HepG2 (cell line): ENCODE results near the gene APOBEC3H. TPM values are rescaled to one million over a fixed set of nuclear protein-coding genes. Genes with fewer than 3 reads are reported as not detected.

Experiments used
- ATAC-seq: fragments of 200-7000 bp; cut with Tn5 transposase; 3 replicates; pipeline ENCODE4 v1.9.1; 2020; ENCODE audit warnings: mild to moderate bottlenecking, moderate library complexity
- BruUV-seq: library from RNA; stranded (reverse); fragments of 400-500 nt; replicated peaks from 2 replicates; lab custom pipeline; 2021; lab: Mats Ljungman, UMichigan
- CTCF ChIA-PET: fragments of 300-600 bp; formaldehyde crosslinking; extraction: SDS; loops from one replicate; lab custom pipeline; 2021; ENCODE audit warnings: low total read pairs, inconsistent platforms, low intra/inter-chr PET ratio; lab: Yijun Ruan, JAX
- POLR2A ChIA-PET: fragments of 350-600 bp; sonication (Branson Sonifier 250); formaldehyde crosslinking; loops from one replicate; lab custom pipeline; 2020; ENCODE audit warnings: antibody characterized with exemption, inconsistent platforms; lab: Yijun Ruan, JAX
- DNase-seq: peaks from one replicate; pipeline ENCODE4 v3.0.0-alpha.2; 2015; ENCODE audit warnings: low spot score
- FAIRE-seq: peaks from 3 replicates; lab custom pipeline; 2011; peaks lifted over from hg19 to GRCh38; lab: Jason Lieb, UNC
- H2AFZ ChIP-seq: one replicate; pipeline ENCODE4 v1.6.1; 2011; ENCODE audit warnings: low read length, inconsistent platforms
- H3K27ac ChIP-seq: fragments of 300-600 bp; 3 replicates; pipeline ENCODE4 v1.8.0; 2011; ENCODE audit warnings: mixed run types, mild to moderate bottlenecking, mixed read lengths, low read length, inconsistent platforms; ENCODE audit not compliant: insufficient read depth; ENCODE audit errors: extremely low read length
- H3K27me3 ChIP-seq, 2 experiments: fragments of 200-600 bp in 1 of 2; 2 replicates in 1 of 2; 3 replicates in 1 of 2; pipeline versions ENCODE4 v1.6.0 to v1.8.0; 2011; ENCODE audit warnings: low read length in 2 of 2, mild to moderate bottlenecking in 2 of 2, moderate library complexity in 2 of 2, inconsistent platforms in 1 of 2; ENCODE audit not compliant: insufficient read depth in 2 of 2, control insufficient read depth in 1 of 2
- H3K36me3 ChIP-seq, 2 experiments: fragments of 200-600 bp in 1 of 2; replicated peaks in 1 of 2; 2 replicates in 1 of 2; 3 replicates in 1 of 2; pipeline versions ENCODE4 v1.5.1 to v1.8.0; 2011; ENCODE audit warnings: low read length in 2 of 2, inconsistent platforms in 1 of 2; ENCODE audit not compliant: insufficient read depth in 2 of 2, control insufficient read depth in 1 of 2
- H3K4me1 ChIP-seq: 2 replicates; pipeline ENCODE4 v1.5.1; 2012; ENCODE audit warnings: low read length, inconsistent platforms; ENCODE audit not compliant: insufficient read depth
- H3K4me2 ChIP-seq: 2 replicates; pipeline ENCODE4 v1.6.0; 2011; ENCODE audit warnings: low read depth, low read length, inconsistent platforms
- H3K4me3 ChIP-seq, 3 experiments: fragments of 200-600 bp in 1 of 3; sonication (generic), shearing (Covaris generic) in 1 of 3; replicated peaks in 1 of 3; 2 replicates each; pipeline ENCODE4 v1.5.1; 2011 to 2016; ENCODE audit warnings: low read length in 3 of 3, inconsistent platforms in 2 of 3, low read depth in 2 of 3, mild to moderate bottlenecking in 2 of 3, control low read depth in 1 of 3, mixed read lengths in 1 of 3; ENCODE audit not compliant: insufficient read depth in 1 of 3
- H3K79me2 ChIP-seq: one replicate; pipeline ENCODE4 v1.6.1; 2011; ENCODE audit warnings: low read length, inconsistent platforms; ENCODE audit not compliant: insufficient read depth
- H3K9ac ChIP-seq: 2 replicates; pipeline ENCODE4 v1.6.0; 2011; ENCODE audit warnings: mild to moderate bottlenecking, low read depth, low read length, inconsistent platforms; ENCODE audit not compliant: insufficient read depth
- H3K9me3 ChIP-seq: 2 replicates; pipeline ENCODE4 v1.5.1; 2012; ENCODE audit warnings: mild to moderate bottlenecking, low read length
- H4K20me1 ChIP-seq: 2 replicates; pipeline ENCODE4 v1.6.0; 2011; ENCODE audit warnings: inconsistent platforms, mild to moderate bottlenecking, low read length, moderate library complexity; ENCODE audit not compliant: insufficient read depth
- AKAP8 ChIP-seq: sonication (generic); formaldehyde crosslinking; IDR thresholded peaks from 2 replicates; pipeline ENCODE4 v1.5.1; 2020; ENCODE audit warnings: mild to moderate bottlenecking, missing genetic modification reagents
- CBX5 ChIP-seq: sonication (generic); formaldehyde crosslinking; IDR thresholded peaks from 2 replicates; pipeline ENCODE4 v1.4.0; 2020; ENCODE audit warnings: missing genetic modification reagents, borderline replicate concordance
- HNRNPUL1 ChIP-seq: fragments of 200-400 bp; formaldehyde crosslinking; IDR thresholded peaks from 2 replicates; pipeline ENCODE4 v1.6.1; 2017; ENCODE audit warnings: low read depth, mild to moderate bottlenecking, low read length, moderate library complexity
- LCORL ChIP-seq, 2 experiments: fragments of 450-650 bp in 1 of 2; sonication (generic) in 1 of 2; formaldehyde crosslinking in 1 of 2; IDR thresholded peaks; 2 replicates each; pipeline versions ENCODE4 v1.5.0 to v1.6.1; 2017 to 2020; ENCODE audit warnings: antibody characterized with exemption in 1 of 2, missing genetic modification reagents in 1 of 2
- MED1 ChIP-seq: sonication (generic); formaldehyde crosslinking; IDR thresholded peaks from 2 replicates; pipeline ENCODE4 v1.4.0; 2020; ENCODE audit warnings: missing genetic modification reagents
- SOX5 ChIP-seq: IDR thresholded peaks from 2 replicates; pipeline ENCODE4 v1.6.1; 2016; ENCODE audit warnings: borderline replicate concordance
- SRSF1 ChIP-seq: fragments of 200-400 bp; formaldehyde crosslinking; optimal IDR thresholded peaks from 2 replicates; pipeline ENCODE3; 2017; ENCODE audit warnings: mild to moderate bottlenecking, low read depth, low read length, moderate library complexity
- TAF15 ChIP-seq: fragments of 200-400 bp; formaldehyde crosslinking; IDR thresholded peaks from one replicate; pipeline ENCODE4 v1.6.1; 2018; ENCODE audit warnings: mild to moderate bottlenecking, low read depth, low read length; ENCODE audit not compliant: poor library complexity, severe bottlenecking
- ZBTB7A ChIP-seq: sonication (generic); formaldehyde crosslinking; IDR thresholded peaks from 2 replicates; pipeline ENCODE4 v1.8.0; 2022; ENCODE audit warnings: mild to moderate bottlenecking, missing genetic modification reagents
- ZMYM2 ChIP-seq: sonication (generic); formaldehyde crosslinking; IDR thresholded peaks from 2 replicates; pipeline ENCODE4 v1.8.0; 2022; ENCODE audit warnings: mild to moderate bottlenecking, missing genetic modification reagents
- ZMYM4 ChIP-seq: sonication (generic); formaldehyde crosslinking; IDR thresholded peaks from 2 replicates; pipeline ENCODE4 v1.8.1; 2023; ENCODE audit warnings: mild to moderate bottlenecking, missing genetic modification reagents
- ZNF225 ChIP-seq: sonication (generic); formaldehyde crosslinking; IDR thresholded peaks from 2 replicates; pipeline ENCODE4 v1.4.0; 2020; ENCODE audit warnings: mild to moderate bottlenecking, missing genetic modification reagents
- ZNF292 ChIP-seq: sonication (generic); formaldehyde crosslinking; IDR thresholded peaks from 2 replicates; pipeline ENCODE4 v1.8.1; 2022; ENCODE audit warnings: mild to moderate bottlenecking, low read depth, missing genetic modification reagents, borderline replicate concordance
- ZNF841 ChIP-seq: sonication (generic); formaldehyde crosslinking; IDR thresholded peaks from 2 replicates; pipeline ENCODE4 v1.8.1; 2023; ENCODE audit warnings: missing genetic modification reagents, borderline replicate concordance
- WGBS: methylation state at CpG from one replicate; pipeline ENCODE4 v1.1.6; 2017; ENCODE audit warnings: low lambda C conversion rate; 5-methylcytosine and 5-hydroxymethylcytosine counted together
- in situ Hi-C: cut with HindIII; loops from 2 replicates; pipeline ENCODE4 v1.10.0; 2017; ENCODE audit warnings: low pct_unique_long_range_greater_than_20kb; ENCODE audit not compliant: extremely low pct_ligation_motif_present
- intact Hi-C: fragments of 100-400 bp; cut with micrococcal nuclease; formaldehyde crosslinking; loops from one replicate; pipeline ENCODE4 v1.10.0; 2022; ENCODE audit not compliant: unreplicated experiment
- polyA plus RNA-seq, 8 experiments: library from polyadenylated mRNA; depleted of rRNA in 3 of 8; stranded (reverse) in 7 of 8; unstranded in 1 of 8; fragments of >200 nt; fragmentation: Illumina TruSeq in 4 of 8; extraction: Trizol in 4 of 8; gene quantifications; 2 replicates each; pipeline versions ENCODE4 v1.2.1 to v1.2.3, GENCODE V29; 2011 to 2016; ENCODE audit warnings: low read depth in 4 of 8, missing spikeins in 1 of 8, mixed read lengths in 1 of 8; ENCODE audit not compliant: insufficient read depth in 1 of 8
- total RNA-seq, 5 experiments: library from RNA; depleted of rRNA; stranded (reverse); fragments of >200 nt; fragmentation: Illumina TruSeq; extraction: Trizol; gene quantifications; 2 replicates each; pipeline ENCODE4 v1.2.3, GENCODE V29; 2016; ENCODE audit warnings: low read depth in 1 of 5
- TF ChIP-seq, protein P1 (sequence below): sonication (generic); formaldehyde crosslinking; conservative IDR thresholded peaks from 2 replicates; pipeline ENCODE4 v1.4.0; 2020; ENCODE audit warnings: missing genetic modification reagents
- TF ChIP-seq, protein P2 (sequence below): fragments of 450-650 bp; IDR thresholded peaks from 2 replicates; pipeline ENCODE4 v1.6.1; 2017; ENCODE audit warnings: mild to moderate bottlenecking
- TF ChIP-seq, protein P3 (sequence below): IDR thresholded peaks from 2 replicates; pipeline ENCODE4 v1.6.1; 2016

APOBEC3H gene
- total and polyA plus RNA-seq, 2 of the 13 experiments (the other 11 are each of a cell fraction or from before 2014, with no cell fraction given) = 0.18 to 0.31 TPM

DNA sequence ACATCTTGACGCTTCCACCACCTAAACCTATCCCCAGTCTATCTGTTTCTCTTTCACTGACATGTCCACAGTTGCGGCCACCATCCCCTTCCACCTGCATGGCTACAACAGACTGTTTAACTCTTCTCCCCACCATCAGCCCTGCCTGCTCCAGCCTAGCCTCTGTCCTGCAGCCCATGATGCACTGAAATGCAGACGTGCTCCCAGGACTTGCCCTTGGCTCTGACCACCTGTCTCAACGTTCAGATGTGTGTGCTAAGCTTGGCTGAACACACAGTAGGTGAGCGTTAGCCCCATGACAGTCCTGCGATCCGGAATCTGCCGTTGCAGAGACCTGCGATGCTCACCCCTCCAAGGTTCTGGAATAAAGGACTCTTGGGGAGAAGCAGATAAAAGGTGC is 32.7 kb downstream of the APOBEC3H start (continued):
- TF ChIP-seq, protein P1, sequence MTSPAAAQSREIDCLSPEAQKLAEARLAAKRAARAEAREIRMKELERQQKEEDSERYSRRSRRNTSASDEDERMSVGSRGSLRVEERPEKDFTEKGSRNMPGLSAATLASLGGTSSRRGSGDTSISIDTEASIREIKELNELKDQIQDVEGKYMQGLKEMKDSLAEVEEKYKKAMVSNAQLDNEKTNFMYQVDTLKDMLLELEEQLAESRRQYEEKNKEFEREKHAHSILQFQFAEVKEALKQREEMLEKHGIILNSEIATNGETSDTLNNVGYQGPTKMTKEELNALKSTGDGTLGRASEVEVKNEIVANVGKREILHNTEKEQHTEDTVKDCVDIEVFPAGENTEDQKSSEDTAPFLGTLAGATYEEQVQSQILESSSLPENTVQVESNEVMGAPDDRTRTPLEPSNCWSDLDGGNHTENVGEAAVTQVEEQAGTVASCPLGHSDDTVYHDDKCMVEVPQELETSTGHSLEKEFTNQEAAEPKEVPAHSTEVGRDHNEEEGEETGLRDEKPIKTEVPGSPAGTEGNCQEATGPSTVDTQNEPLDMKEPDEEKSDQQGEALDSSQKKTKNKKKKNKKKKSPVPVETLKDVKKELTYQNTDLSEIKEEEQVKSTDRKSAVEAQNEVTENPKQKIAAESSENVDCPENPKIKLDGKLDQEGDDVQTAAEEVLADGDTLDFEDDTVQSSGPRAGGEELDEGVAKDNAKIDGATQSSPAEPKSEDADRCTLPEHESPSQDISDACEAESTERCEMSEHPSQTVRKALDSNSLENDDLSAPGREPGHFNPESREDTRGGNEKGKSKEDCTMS = no peak
- TF ChIP-seq ZNF225 (CRISPR knock-in tag) (no peak), TAF15 (no peak), ZMYM4 (CRISPR knock-in tag) (no peak), ZMYM2 (no peak)
- TF ChIP-seq, all 625 proteins: peak for 0

DNA sequence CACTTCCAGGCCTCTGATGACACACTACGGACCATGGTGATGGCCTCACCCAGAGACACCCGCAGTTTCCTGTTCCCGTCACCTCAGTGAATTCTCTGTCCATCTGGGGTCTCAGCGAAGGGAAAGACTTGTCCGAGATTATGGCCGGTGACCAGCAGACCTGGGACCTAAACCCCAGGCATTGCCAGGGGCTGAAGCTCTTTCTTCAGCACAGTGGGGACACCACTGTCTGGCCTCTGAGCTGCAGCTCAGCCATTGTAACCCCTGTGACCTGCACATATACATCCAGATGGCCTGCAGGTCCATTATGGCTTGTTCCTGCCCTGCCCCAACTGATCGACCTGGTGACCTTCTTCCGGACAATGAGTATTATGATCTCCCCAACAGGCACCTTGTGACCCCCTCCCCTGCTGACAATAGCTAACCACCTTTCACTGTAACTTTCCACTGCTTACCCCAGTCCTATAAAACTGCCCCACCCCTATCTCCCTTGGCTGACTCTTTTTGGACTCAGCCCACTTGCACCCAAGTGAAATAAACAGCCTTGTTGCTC is 33.2 kb downstream of the APOBEC3H start:
- in situ Hi-C loops = no loop called here
- TF ChIP-seq LCORL (IDR thresholded peaks at IDR 0.05) (no peak), LCORL (CRISPR knock-in tag; IDR thresholded peaks at IDR 0.05) (0 out of 2 replicates have a peak, but pooled peaks have one; percentile 18), HNRNPUL1 (no peak), CBX5 (CRISPR knock-in tag) (no peak), AKAP8 (CRISPR knock-in tag) (no peak), ZNF292 (CRISPR knock-in tag) (no peak), MED1 (0 out of 2 replicates have a peak, but pooled peaks have one; percentile 3), ZBTB7A (no peak), SOX5 (CRISPR knock-in tag) (peak; percentile 36; the same call in 1 of the 2 replicates), ZNF841 (CRISPR knock-in tag) (no peak), SRSF1 (no peak)
- TF ChIP-seq, protein P2, sequence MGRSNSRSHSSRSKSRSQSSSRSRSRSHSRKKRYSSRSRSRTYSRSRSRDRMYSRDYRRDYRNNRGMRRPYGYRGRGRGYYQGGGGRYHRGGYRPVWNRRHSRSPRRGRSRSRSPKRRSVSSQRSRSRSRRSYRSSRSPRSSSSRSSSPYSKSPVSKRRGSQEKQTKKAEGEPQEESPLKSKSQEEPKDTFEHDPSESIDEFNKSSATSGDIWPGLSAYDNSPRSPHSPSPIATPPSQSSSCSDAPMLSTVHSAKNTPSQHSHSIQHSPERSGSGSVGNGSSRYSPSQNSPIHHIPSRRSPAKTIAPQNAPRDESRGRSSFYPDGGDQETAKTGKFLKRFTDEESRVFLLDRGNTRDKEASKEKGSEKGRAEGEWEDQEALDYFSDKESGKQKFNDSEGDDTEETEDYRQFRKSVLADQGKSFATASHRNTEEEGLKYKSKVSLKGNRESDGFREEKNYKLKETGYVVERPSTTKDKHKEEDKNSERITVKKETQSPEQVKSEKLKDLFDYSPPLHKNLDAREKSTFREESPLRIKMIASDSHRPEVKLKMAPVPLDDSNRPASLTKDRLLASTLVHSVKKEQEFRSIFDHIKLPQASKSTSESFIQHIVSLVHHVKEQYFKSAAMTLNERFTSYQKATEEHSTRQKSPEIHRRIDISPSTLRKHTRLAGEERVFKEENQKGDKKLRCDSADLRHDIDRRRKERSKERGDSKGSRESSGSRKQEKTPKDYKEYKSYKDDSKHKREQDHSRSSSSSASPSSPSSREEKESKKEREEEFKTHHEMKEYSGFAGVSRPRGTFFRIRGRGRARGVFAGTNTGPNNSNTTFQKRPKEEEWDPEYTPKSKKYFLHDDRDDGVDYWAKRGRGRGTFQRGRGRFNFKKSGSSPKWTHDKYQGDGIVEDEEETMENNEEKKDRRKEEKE = no peak
- TF ChIP-seq, protein P3, sequence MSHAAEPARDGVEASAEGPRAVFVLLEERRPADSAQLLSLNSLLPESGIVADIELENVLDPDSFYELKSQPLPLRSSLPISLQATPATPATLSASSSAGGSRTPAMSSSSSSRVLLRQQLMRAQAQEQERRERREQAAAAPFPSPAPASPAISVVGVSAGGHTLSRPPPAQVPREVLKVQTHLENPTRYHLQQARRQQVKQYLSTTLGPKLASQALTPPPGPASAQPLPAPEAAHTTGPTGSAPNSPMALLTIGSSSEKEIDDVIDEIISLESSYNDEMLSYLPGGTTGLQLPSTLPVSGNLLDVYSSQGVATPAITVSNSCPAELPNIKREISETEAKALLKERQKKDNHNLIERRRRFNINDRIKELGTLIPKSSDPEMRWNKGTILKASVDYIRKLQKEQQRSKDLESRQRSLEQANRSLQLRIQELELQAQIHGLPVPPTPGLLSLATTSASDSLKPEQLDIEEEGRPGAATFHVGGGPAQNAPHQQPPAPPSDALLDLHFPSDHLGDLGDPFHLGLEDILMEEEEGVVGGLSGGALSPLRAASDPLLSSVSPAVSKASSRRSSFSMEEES (CRISPR knock-in tag) = no peak

More for the DNA sequence above, 33.2 kb downstream of the APOBEC3H start:
- Histone ChIP-seq H4K20me1 (no peaks in the 10 kb centered on the region), H3K27me3 (0 out of 5 replicates have a peak, but pooled peaks cover 0 to 2% of the 10 kb centered on the region in 2 experiments), H3K27ac (no peak overlapping the region), H3K4me3 (no peak overlapping the region), H2AFZ (no peak overlapping the region), H3K4me2 (peak overlapping the region; percentile 69), H3K36me3 (no peaks in the 10 kb centered on the region), H3K9ac (no peak overlapping the region), H3K4me1 (peaks cover 40% of the 10 kb centered on the region), H3K9me3 (no peaks in the 10 kb centered on the region), H3K79me2 (no peaks in the 10 kb centered on the region)
- ChIA-PET POLR2A (interaction anchor here (0.7 kb wide), 1 partner anchor 19 kb away, joined by 3 read pairs; no protein-coding TSS in a partner anchor), CTCF (no interaction called here)
- no TSS peak for BruUV-seq
- no peak for ATAC-seq
- WGBS = 74% methylated on average over 7 of the region's 8 CpGs
- DNase-seq = no peak
- intact Hi-C loops = no loop called here
- no peak for FAIRE-seq
